GM11168 (cell line): ENCODE data around the gene SCYGR6.
"Not testable (repeated sequence)": the region's sequence is repeated elsewhere in the genome, so short reads cannot be mapped to it uniquely, and the experiment has no call there.

ENCODE experiments used
- in situ Hi-C: fragments of 300-500 bp; cut with MboI; formaldehyde crosslinking; loops from one replicate; pipeline ENCODE4 v1.12.0; 2022; ENCODE audit warnings: low sequenced_read_pairs; ENCODE audit not compliant: unreplicated experiment

The SCYGR6 gene

GRCh38 chr2:227724394-227725039, at the start of gene SCYGR6:
SCYGR6 (minus strand) TSS chr2:227724757; CDS start chr2:227724757, 0 bp downstream.
- in situ Hi-C loops: no loop called here

- in situ Hi-C loops: loop anchor here (25.0 kb wide), 1 partner anchor 362 kb away; no protein-coding TSS in a partner anchor
These were observed 49.6 kb upstream of the SCYGR6 start for GRCh38 chr2:227774011-227774624.

GRCh38 chr2:227772932-227773331, 48.4 kb upstream of the SCYGR6 start:
- in situ Hi-C loops: loop anchor here (25.0 kb wide), 1 partner anchor 361 kb away; no protein-coding TSS in a partner anchor

- in situ Hi-C loops: loop anchor here (25.0 kb wide), 1 partner anchor 360 kb away; no protein-coding TSS in a partner anchor
These were observed 47.7 kb upstream of the SCYGR6 start for GRCh38 chr2:227772197-227772661.

GRCh38 chr2:227767830-227768229, 43.3 kb upstream of the SCYGR6 start:
- in situ Hi-C loops: loop anchor here (25.0 kb wide), 1 partner anchor 356 kb away; no protein-coding TSS in a partner anchor

- in situ Hi-C loops: loop anchor here (25.0 kb wide), 1 partner anchor 354 kb away; no protein-coding TSS in a partner anchor
These were observed 41.9 kb upstream of the SCYGR6 start for GRCh38 chr2:227766373-227766883.

- in situ Hi-C loops: loop anchor here (25.0 kb wide), 1 partner anchor 354 kb away; no protein-coding TSS in a partner anchor
These were observed 41.3 kb upstream of the SCYGR6 start for GRCh38 chr2:227765788-227766372.

GRCh38 chr2:227761740-227762476, 37.4 kb upstream of the SCYGR6 start:
- in situ Hi-C loops: loop anchor here (25.0 kb wide), 1 partner anchor 350 kb away; no protein-coding TSS in a partner anchor

GRCh38 chr2:227759411-227760118, 35.0 kb upstream of the SCYGR6 start:
- in situ Hi-C loops: loop anchor here (25.0 kb wide), 1 partner anchor 347 kb away; no protein-coding TSS in a partner anchor

- in situ Hi-C loops: loop anchor here (25.0 kb wide), 1 partner anchor 344 kb away; no protein-coding TSS in a partner anchor
These were observed 31.7 kb upstream of the SCYGR6 start for GRCh38 chr2:227756261-227756660.

GRCh38 chr2:227748079-227748478, 23.5 kb upstream of the SCYGR6 start:
- in situ Hi-C loops: no loop called here

- in situ Hi-C loops: no loop called here
These were observed 21.0 kb upstream of the SCYGR6 start, which contains the start of gene SCYGR8 for GRCh38 chr2:227745594-227745993. SCYGR8 (plus strand) TSS chr2:227745894; CDS start chr2:227745894, 0 bp downstream.

GRCh38 chr2:227740705-227741104, 16.1 kb upstream of the SCYGR6 start:
- in situ Hi-C loops: not testable (repeated sequence)

- in situ Hi-C loops: no loop called here
These were observed 14.8 kb upstream of the SCYGR6 start for GRCh38 chr2:227739351-227739750.

GRCh38 chr2:227728035-227728434, 3.5 kb upstream of the SCYGR6 start, which contains the start of gene SCYGR7:
SCYGR7 (plus strand) TSS chr2:227728335; CDS start chr2:227728335, 0 bp downstream.
- in situ Hi-C loops: no loop called here

- in situ Hi-C loops: not testable (repeated sequence)
These were observed 1.7 kb downstream of the SCYGR6 start for GRCh38 chr2:227722821-227723220.

- in situ Hi-C loops: no loop called here
These were observed 3.9 kb downstream of the SCYGR6 start for GRCh38 chr2:227720680-227721079.

- in situ Hi-C loops: no loop called here
These were observed 4.9 kb downstream of the SCYGR6 start for GRCh38 chr2:227719641-227720040.
